Stomach (tissue), 4 donors: ENCODE measurements around the gene MOV10L1.

Source experiments
- CTCF ChIP-seq, 7 experiments: fragments of 450-650 bp in 4 of 7; fragments of 200-600 bp in 3 of 7; sonication (generic) in 3 of 7; IDR thresholded peaks; one replicate each; pipeline ENCODE4 v1.5.1; 2016 to 2019; ENCODE audit warnings: antibody characterized with exemption in 7 of 7, control low read depth in 2 of 7, mild to moderate bottlenecking in 1 of 7
- POLR2A ChIP-seq, 4 donors: fragments of 450-650 bp; IDR thresholded peaks; one replicate each; pipeline ENCODE4 v1.6.1; 2016; ENCODE audit warnings: antibody characterized with exemption in 4 of 4, control low read depth in 2 of 4, mild to moderate bottlenecking in 1 of 4, moderate library complexity in 1 of 4

- TF ChIP-seq CTCF (IDR thresholded peaks at IDR 0.05) = no peak
- no peak for TF ChIP-seq POLR2A (IDR thresholded peaks at IDR 0.05)
Measured at GRCh38 chr22:50040717-50041116, 49.1 kb upstream of the MOV10L1 start.
